HCT116 (cell line): ENCODE data around the gene GALNS. TPM values are rescaled to one million over a fixed set of nuclear protein-coding genes. Genes with fewer than 3 reads are reported as not detected.

Experiments used
- ATAC-seq: fragments of 200-7000 bp; cut with Tn5 transposase; 2 replicates; pipeline ENCODE4 v1.9.1; 2020; ENCODE audit warnings: mild to moderate bottlenecking, moderate library complexity
- BruUV-seq: library from RNA; stranded (reverse); fragments of 400-500 nt; replicated peaks from 2 replicates; lab custom pipeline; 2021; lab: Mats Ljungman, UMichigan
- CTCF ChIA-PET: fragments of 300-600 bp; sonication (Branson Sonifier 250); formaldehyde crosslinking; loops from one replicate; lab custom pipeline; 2021; ENCODE audit warnings: antibody characterized with exemption; lab: Charles Lee
- POLR2A ChIA-PET: fragments of 300-600, 350-600 bp; sonication (Branson Sonifier 250); formaldehyde crosslinking; loops from one replicate; lab custom pipeline; 2021; ENCODE audit warnings: antibody characterized with exemption; lab: Charles Lee
- RAD21 ChIA-PET, 2 experiments: fragments of 300-600 bp; sonication (Branson Sonifier 250); formaldehyde crosslinking; loops; one replicate each; lab custom pipeline; 2023; ENCODE audit warnings: low total read pairs in 2 of 2; ENCODE audit not compliant: uncharacterized antibody in 2 of 2, unreplicated experiment in 2 of 2, low non-redundant PET in 1 of 2; lab: Charles Lee
- DNase-seq: peaks from one replicate; pipeline ENCODE4 v3.0.0-alpha.2; 2010; ENCODE audit warnings: low read depth, low spot score
- H2AFZ ChIP-seq: fragments of 200-600 bp; shearing (Covaris generic), sonication (generic); 2 replicates; pipeline ENCODE4 v1.6.1; 2017; ENCODE audit warnings: low read depth, mixed run types, mixed read lengths, antibody characterized with exemption, low read length; ENCODE audit not compliant: poor library complexity, severe bottlenecking
- H3K27ac ChIP-seq: 2 replicates; pipeline ENCODE4 v1.5.1; 2012; ENCODE audit warnings: low read depth, low read length
- H3K27me3 ChIP-seq: fragments of 200-600 bp; sonication (generic); 2 replicates; pipeline ENCODE4 v1.6.1; 2016; ENCODE audit warnings: mixed run types, low read length, mixed read lengths; ENCODE audit not compliant: insufficient read depth
- H3K36me3 ChIP-seq, 2 experiments: fragments of 200-500 bp in 1 of 2; fragments of 200-600 bp in 1 of 2; sonication (Bioruptor generic) in 1 of 2; sonication (generic) in 1 of 2; 2 replicates each; pipeline versions ENCODE4 v1.5.1 to v1.6.1; 2014 to 2016; ENCODE audit warnings: low read length in 2 of 2, inconsistent platforms in 1 of 2, mixed read lengths in 1 of 2, mixed run types in 1 of 2; ENCODE audit not compliant: insufficient read depth in 2 of 2, control insufficient read depth in 1 of 2
- H3K4me1 ChIP-seq, 2 experiments: fragments of 200-600 bp in 1 of 2; sonication (generic) in 1 of 2; 2 replicates each; pipeline versions ENCODE4 v1.5.1 to v1.6.1; 2012 to 2017; ENCODE audit warnings: low read length in 2 of 2, inconsistent platforms in 1 of 2, mild to moderate bottlenecking in 1 of 2, mixed read lengths in 1 of 2, mixed run types in 1 of 2, moderate library complexity in 1 of 2; ENCODE audit not compliant: insufficient read depth in 2 of 2, control insufficient read depth in 1 of 2
- H3K4me2 ChIP-seq: fragments of 200-600 bp; sonication (generic); 2 replicates; pipeline ENCODE4 v1.6.1; 2017; ENCODE audit warnings: mixed run types, low read length, mixed read lengths
- H3K4me3 ChIP-seq, 2 experiments: fragments of 200-600 bp in 1 of 2; sonication (generic) in 1 of 2; replicated peaks in 1 of 2; 2 replicates each; pipeline ENCODE4 v1.5.1; 2011 to 2016; ENCODE audit warnings: low read length in 2 of 2, control low read depth in 1 of 2, low read depth in 1 of 2, mild to moderate bottlenecking in 1 of 2, mixed read lengths in 1 of 2, mixed run types in 1 of 2
- H3K79me2 ChIP-seq: fragments of 200-600 bp; sonication (generic); 2 replicates; pipeline ENCODE4 v1.6.1; 2017; ENCODE audit warnings: mild to moderate bottlenecking, mixed run types, low read length, moderate library complexity, mixed read lengths; ENCODE audit not compliant: insufficient read depth
- H3K9ac ChIP-seq: fragments of 200-600 bp; sonication (generic); 2 replicates; pipeline ENCODE4 v1.6.1; 2016; ENCODE audit warnings: low read length, mixed read lengths
- H3K9me2 ChIP-seq: fragments of 200-600 bp; sonication (generic), shearing (Covaris generic); 2 replicates; pipeline ENCODE4 v1.6.1; 2017; ENCODE audit warnings: mixed run types, mild to moderate bottlenecking, moderate library complexity; ENCODE audit not compliant: insufficient read depth
- H3K9me3 ChIP-seq, 2 experiments: fragments of 200-500 bp in 1 of 2; fragments of 200-600 bp in 1 of 2; sonication (Bioruptor generic) in 1 of 2; sonication (generic) in 1 of 2; 2 replicates each; pipeline ENCODE4 v1.6.1; 2014 to 2017; ENCODE audit warnings: low read length in 2 of 2, mixed read lengths in 2 of 2, inconsistent platforms in 1 of 2, low read depth in 1 of 2, mild to moderate bottlenecking in 1 of 2, mixed run types in 1 of 2, moderate library complexity in 1 of 2; ENCODE audit not compliant: control insufficient read depth in 1 of 2, insufficient read depth in 1 of 2
- H4K20me1 ChIP-seq: fragments of 200-600 bp; sonication (generic), shearing (Covaris generic); 2 replicates; pipeline ENCODE4 v1.6.1; 2017; ENCODE audit warnings: mixed run types, mild to moderate bottlenecking, moderate library complexity; ENCODE audit not compliant: insufficient read depth
- CBX3 ChIP-seq: IDR thresholded peaks from 2 replicates; pipeline ENCODE4 v1.6.1; 2012; ENCODE audit warnings: low read depth
- CEBPB ChIP-seq: IDR thresholded peaks from 2 replicates; pipeline ENCODE4 v1.6.1; 2012; ENCODE audit warnings: low read depth
- EGR1 ChIP-seq: IDR thresholded peaks from 2 replicates; pipeline ENCODE4 v1.6.1; 2012; ENCODE audit warnings: low read depth
- EZH2phosphoT487 ChIP-seq: fragments of 200-600 bp; IDR thresholded peaks from 2 replicates; pipeline ENCODE4 v1.6.1; 2018; ENCODE audit warnings: antibody characterized with exemption, borderline replicate concordance
- POLR2A ChIP-seq: IDR thresholded peaks from 2 replicates; pipeline ENCODE4 v1.7.0; 2011; ENCODE audit warnings: borderline replicate concordance; ENCODE audit not compliant: insufficient read depth, insufficient read length; ENCODE audit errors: extremely low read depth
- RAD21 ChIP-seq: IDR thresholded peaks from 2 replicates; pipeline ENCODE4 v1.6.1; 2012; ENCODE audit warnings: low read depth, mild to moderate bottlenecking
- SRF ChIP-seq: IDR thresholded peaks from 2 replicates; pipeline ENCODE4 v1.6.1; 2012; ENCODE audit warnings: low read depth
- ZBTB33 ChIP-seq: IDR thresholded peaks from 2 replicates; pipeline ENCODE4 v1.6.1; 2011; ENCODE audit warnings: mild to moderate bottlenecking, low read length, moderate library complexity; ENCODE audit not compliant: insufficient replicate concordance; ENCODE audit errors: extremely low read depth
- ZFX ChIP-seq: fragments of 450-650 bp; IDR thresholded peaks from 2 replicates; pipeline ENCODE4 v1.6.1; 2017
- intact Hi-C: fragments of 100-400 bp; cut with micrococcal nuclease; formaldehyde crosslinking; loops from 2 replicates; pipeline ENCODE4 v1.10.0; 2022
- total RNA-seq: library from RNA; stranded (reverse); gene quantifications from one replicate; pipeline ENCODE4 v1.2.1, GENCODE V29; 2021; ENCODE audit not compliant: unreplicated experiment
- TF ChIP-seq, protein P1 (sequence below): IDR thresholded peaks from 2 replicates; pipeline ENCODE4 v1.6.1; 2012; ENCODE audit warnings: low read depth

The GALNS gene
- total RNA-seq, 1 experiment from 2014 or later, result 44.6 TPM

DNA sequence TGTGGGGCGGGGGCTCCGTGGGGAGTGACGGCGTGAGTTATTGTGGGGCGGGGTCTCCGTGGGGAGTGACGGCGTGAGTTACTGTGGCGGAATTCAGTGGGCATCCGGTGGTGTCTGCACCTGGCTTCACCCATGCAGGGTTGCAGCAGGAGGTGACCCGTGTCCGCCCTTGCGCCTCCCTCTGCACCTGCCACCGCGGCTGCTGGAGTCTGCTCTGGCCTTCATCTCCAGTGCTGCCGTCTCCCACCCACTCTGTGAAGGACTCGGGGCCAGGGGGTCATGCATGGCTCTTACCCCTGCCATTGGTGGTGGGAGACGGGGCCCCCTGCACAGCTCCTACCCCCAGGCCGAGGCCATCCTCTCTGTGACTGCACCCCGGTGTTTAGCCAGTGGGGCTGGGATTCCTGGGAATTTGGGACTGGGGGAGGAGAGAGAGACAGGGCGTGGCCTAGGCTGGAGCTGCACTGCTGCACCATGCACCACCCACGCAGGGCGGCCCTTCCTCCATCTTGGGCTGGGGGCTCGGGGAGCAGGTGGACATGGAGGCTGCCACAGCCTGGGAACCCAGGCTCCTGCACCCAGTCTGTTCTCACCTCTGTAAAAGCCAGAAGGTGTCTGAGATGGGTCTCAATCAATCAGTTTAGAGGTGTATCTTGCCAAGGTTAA lies 11.0 kb upstream of the GALNS start:
- no peak for ATAC-seq
- POLR2A ChIA-PET, result no interaction called here

More for the DNA sequence above, 11.0 kb upstream of the GALNS start:
- no peaks in the 10 kb centered on the region for H3K79me2 ChIP-seq
- DNase-seq, result no peak
- H4K20me1 ChIP-seq, result no peaks in the 10 kb centered on the region
- H3K9ac ChIP-seq, result no peak overlapping the region
- no peak overlapping the region for H3K4me2 ChIP-seq
- BruUV-seq, result no TSS peak
- no peak overlapping the region for H2AFZ ChIP-seq
- H3K27me3 ChIP-seq, result no peaks in the 10 kb centered on the region
- H3K4me1 ChIP-seq, result no peaks in the 10 kb centered on the region
- no peaks in the 10 kb centered on the region for H3K36me3 ChIP-seq
- ChIA-PET CTCF (no interaction called here), RAD21 (no interaction called here)
- no peak overlapping the region for H3K4me3 ChIP-seq
- H3K9me2 ChIP-seq, result no peaks in the 10 kb centered on the region
- TF ChIP-seq EGR1, result no peak
- TF ChIP-seq SRF, result no peak
- no peak for TF ChIP-seq CEBPB
- TF ChIP-seq, protein P1, sequence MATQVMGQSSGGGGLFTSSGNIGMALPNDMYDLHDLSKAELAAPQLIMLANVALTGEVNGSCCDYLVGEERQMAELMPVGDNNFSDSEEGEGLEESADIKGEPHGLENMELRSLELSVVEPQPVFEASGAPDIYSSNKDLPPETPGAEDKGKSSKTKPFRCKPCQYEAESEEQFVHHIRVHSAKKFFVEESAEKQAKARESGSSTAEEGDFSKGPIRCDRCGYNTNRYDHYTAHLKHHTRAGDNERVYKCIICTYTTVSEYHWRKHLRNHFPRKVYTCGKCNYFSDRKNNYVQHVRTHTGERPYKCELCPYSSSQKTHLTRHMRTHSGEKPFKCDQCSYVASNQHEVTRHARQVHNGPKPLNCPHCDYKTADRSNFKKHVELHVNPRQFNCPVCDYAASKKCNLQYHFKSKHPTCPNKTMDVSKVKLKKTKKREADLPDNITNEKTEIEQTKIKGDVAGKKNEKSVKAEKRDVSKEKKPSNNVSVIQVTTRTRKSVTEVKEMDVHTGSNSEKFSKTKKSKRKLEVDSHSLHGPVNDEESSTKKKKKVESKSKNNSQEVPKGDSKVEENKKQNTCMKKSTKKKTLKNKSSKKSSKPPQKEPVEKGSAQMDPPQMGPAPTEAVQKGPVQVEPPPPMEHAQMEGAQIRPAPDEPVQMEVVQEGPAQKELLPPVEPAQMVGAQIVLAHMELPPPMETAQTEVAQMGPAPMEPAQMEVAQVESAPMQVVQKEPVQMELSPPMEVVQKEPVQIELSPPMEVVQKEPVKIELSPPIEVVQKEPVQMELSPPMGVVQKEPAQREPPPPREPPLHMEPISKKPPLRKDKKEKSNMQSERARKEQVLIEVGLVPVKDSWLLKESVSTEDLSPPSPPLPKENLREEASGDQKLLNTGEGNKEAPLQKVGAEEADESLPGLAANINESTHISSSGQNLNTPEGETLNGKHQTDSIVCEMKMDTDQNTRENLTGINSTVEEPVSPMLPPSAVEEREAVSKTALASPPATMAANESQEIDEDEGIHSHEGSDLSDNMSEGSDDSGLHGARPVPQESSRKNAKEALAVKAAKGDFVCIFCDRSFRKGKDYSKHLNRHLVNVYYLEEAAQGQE, result no peak
- no peak for TF ChIP-seq EZH2phosphoT487
- TF ChIP-seq RAD21, result no peak
- TF ChIP-seq ZFX, result no peak
- TF ChIP-seq CBX3, result no peak
- no peak for TF ChIP-seq ZBTB33
- no peak for TF ChIP-seq POLR2A
- H3K27ac ChIP-seq, result no peak overlapping the region
- intact Hi-C loops, result no loop called here
- H3K9me3 ChIP-seq, result no peaks in the 10 kb centered on the region
